ENCODE results near the gene SLC66A1. TPM values are rescaled to one million over a fixed set of nuclear protein-coding genes. Genes with fewer than 3 reads are reported as not detected.

The SLC66A1 gene
- total and polyA plus RNA-seq, 2 donors (not counting 3 experiments of a cell fraction or from before 2014, with no cell fraction given) = 15.3 to 32.6 TPM

DNA sequence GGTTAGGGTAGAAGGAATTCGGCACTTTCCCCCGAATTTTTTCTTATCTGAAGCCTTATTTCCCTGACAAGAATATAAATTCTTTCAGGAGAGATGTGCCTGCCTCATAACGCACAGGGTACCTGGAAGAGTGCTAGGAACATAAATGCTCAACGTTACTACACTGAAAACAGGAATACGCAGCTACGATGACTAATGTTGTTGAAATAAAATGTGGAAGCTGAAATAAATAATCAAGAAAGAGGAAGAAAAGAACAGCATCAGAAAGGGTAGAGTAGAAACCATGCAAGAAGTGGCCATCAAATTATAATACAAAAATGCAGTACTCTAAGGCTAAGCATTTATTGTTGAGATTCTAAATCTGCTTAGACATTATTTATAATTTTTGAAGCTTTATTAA lies 33.9 kb downstream of the SLC66A1 start:
- DNase-seq (ENCODE audit: low read depth, low spot score) (no peak), FAIRE-seq (no peak)
- ChIA-PET CTCF (interaction anchor here (1.0 to 10.6 kb wide), 4 partner anchors 8 to 307 kb away, joined by 3 to 99 read pairs (median 4); no protein-coding TSS in a partner anchor), POLR2A (no interaction called here)
- no peaks in the 10 kb centered on the region for H3K27me3 ChIP-seq (ENCODE audit: control insufficient read depth in 2 of 2, insufficient read depth in 2 of 2, low read length in 2 of 2)
- intact Hi-C loops (cut with micrococcal nuclease) = no loop called here
- H3K4me2 ChIP-seq (ENCODE audit: insufficient read depth, low read length) = no peak overlapping the region
- peaks cover 0 to 44% of the 10 kb centered on the region in 2 experiments for H3K36me3 ChIP-seq (ENCODE audit: control insufficient read depth in 2 of 2, extremely low read depth in 1 of 2, insufficient read depth in 2 of 2, low read length in 2 of 2)
- BruUV-seq (replicated peaks) = no TSS peak
- H3K4me3 ChIP-seq (replicated peaks in 1 of 3; ENCODE audit: insufficient read depth in 1 of 3, low read depth in 1 of 3, low read length in 3 of 3) = no peak overlapping the region
- no peaks in the 10 kb centered on the region for H3K9me3 ChIP-seq (replicated peaks; ENCODE audit: control insufficient read depth, insufficient read depth, low read length)
- H4K20me1 ChIP-seq (replicated peaks; ENCODE audit: control insufficient read depth, extremely low read depth, insufficient read depth, low read length) = no peaks in the 10 kb centered on the region
- H3K27ac ChIP-seq (ENCODE audit: insufficient read depth, low read depth, low read length) = no peak overlapping the region
- H2AFZ ChIP-seq (ENCODE audit: low read depth, low read length) = no peak overlapping the region
- dilution Hi-C loops (cut with MboI; ENCODE audit: extremely low pct_ligation_motif_present, low sequenced_read_pairs) = no loop called here
- H3K79me2 ChIP-seq (ENCODE audit: control insufficient read depth, insufficient read depth, low read length) = no peaks in the 10 kb centered on the region
- no peak overlapping the region for H3K9ac ChIP-seq (replicated peaks; ENCODE audit: extremely low read depth, insufficient read depth, low read length)
- no peaks in the 10 kb centered on the region for H3K4me1 ChIP-seq (ENCODE audit: control insufficient read depth, extremely low read depth, insufficient read depth, low read length)
- TF ChIP-seq FOS (IDR thresholded peaks at IDR 0.05; ENCODE audit: borderline replicate concordance, insufficient read depth, low read length) = no peak
- no peak for TF ChIP-seq POLR2A (IDR thresholded peaks at IDR 0.05; ENCODE audit: low read depth, low read length)
- no peak for TF ChIP-seq MAX (IDR thresholded peaks at IDR 0.05; ENCODE audit: insufficient read depth, insufficient read length)
- TF ChIP-seq POLR2AphosphoS5 (IDR thresholded peaks at IDR 0.05; ENCODE audit: insufficient read depth, low read depth, low read length) = no peak
- no peak for TF ChIP-seq JUN (IDR thresholded peaks at IDR 0.05; ENCODE audit: borderline replicate concordance, insufficient read depth, insufficient read length, low read depth)
- TF ChIP-seq EZH2 (IDR thresholded peaks at IDR 0.05; ENCODE audit: borderline replicate concordance, low read depth, low read length, severe bottlenecking) = no peak
- TF ChIP-seq MYC (IDR thresholded peaks at IDR 0.05; ENCODE audit: low read depth, low read length) = no peak
- TF ChIP-seq GATA2 (IDR thresholded peaks at IDR 0.05; ENCODE audit: insufficient read depth, insufficient read length, low read depth, low read length) = no peak
- no peak for TF ChIP-seq CTCF (IDR thresholded peaks at IDR 0.05; ENCODE audit: extremely low read depth in 1 of 2, insufficient read depth in 1 of 2, low read depth in 1 of 2, low read length in 2 of 2)
- no peaks in the 10 kb centered on the region for H3K9me1 ChIP-seq (replicated peaks; ENCODE audit: control insufficient read depth, extremely low read depth, insufficient read depth, low read length)

Measured in endothelial cell of umbilical vein (primary cell).